T follicular helper cell (primary cell): Measurements from ENCODE around the gene GGPS1.
A peak's percentile ranks its signal among the peaks of the same experiment; 100 is the strongest.
"Not testable (repeated sequence)": the region's sequence is repeated elsewhere in the genome, so short reads cannot be mapped to it uniquely, and the experiment has no call there.

Experiments
- DNase-seq: peaks from one replicate; pipeline ENCODE4 v3.0.0-alpha.2; 2020; ENCODE audit warnings: low read depth

The GGPS1 gene

GRCh38 chr1:235304549-235305451 is 23.6 kb upstream of the GGPS1 start:
- DNase-seq: peak; percentile 31

- no peak for DNase-seq
Observed at GRCh38 chr1:235307158-235308124, 20.9 kb upstream of the GGPS1 start.

- DNase-seq: not testable (repeated sequence)
Observed at GRCh38 chr1:235309206-235309605, 19.2 kb upstream of the GGPS1 start.

GRCh38 chr1:235313262-235313661 is 15.1 kb upstream of the GGPS1 start:
- no peak for DNase-seq

GRCh38 chr1:235313931-235314678 is 14.3 kb upstream of the GGPS1 start:
- DNase-seq: no peak

- DNase-seq: no peak
Observed at GRCh38 chr1:235315173-235315572, 13.2 kb upstream of the GGPS1 start.

GRCh38 chr1:235315735-235316134 is 12.6 kb upstream of the GGPS1 start:
- DNase-seq: no peak

- DNase-seq: no peak
Observed at GRCh38 chr1:235317168-235317567, 11.2 kb upstream of the GGPS1 start.

- no peak for DNase-seq
Observed at GRCh38 chr1:235319255-235319654, 9.1 kb upstream of the GGPS1 start.

- DNase-seq: no peak
Observed at GRCh38 chr1:235320521-235321179, 7.7 kb upstream of the GGPS1 start.

- DNase-seq: no peak
Observed at GRCh38 chr1:235324296-235324695, 4.1 kb upstream of the GGPS1 start.

GRCh38 chr1:235325139-235325538 is 3.2 kb upstream of the GGPS1 start:
- DNase-seq: no peak

GRCh38 chr1:235325854-235326253 is 2.5 kb upstream of the GGPS1 start:
- no peak for DNase-seq

GRCh38 chr1:235326719-235327558 is 1.4 kb upstream of the GGPS1 start:
- DNase-seq: peak; percentile 63

- DNase-seq: no peak
Observed at GRCh38 chr1:235327559-235328270, 655 bp upstream of the GGPS1 start, which contains the start of gene ARID4B. Gene ARID4B (minus strand): TSS chr1:235328179. CDS start chr1:235326919, 1,260 bp downstream.

GRCh38 chr1:235329139-235329902 is 951 bp downstream of the GGPS1 start:
- DNase-seq: peak; percentile 14

GRCh38 chr1:235330918-235331285 is 2.5 kb downstream of the GGPS1 start:
- DNase-seq: no peak

- no peak for DNase-seq
Observed at GRCh38 chr1:235331401-235331800, 3.0 kb downstream of the GGPS1 start.

- DNase-seq: peak; percentile 4
Observed at GRCh38 chr1:235336903-235337302, 8.5 kb downstream of the GGPS1 start.
